H1 (cell line): ENCODE measurements around the gene PDYN. TPM values are rescaled to one million over a fixed set of nuclear protein-coding genes. Genes with fewer than 3 reads are reported as not detected.

Experiments
- CTCF ChIA-PET: fragments of 300-600 bp; sonication (Branson Sonifier 250); formaldehyde crosslinking; loops from one replicate; lab custom pipeline; 2021; ENCODE audit not compliant: partially characterized antibody; lab: Charles Lee
- POLR2A ChIA-PET: fragments of 300-600 bp; sonication (Branson Sonifier 250); formaldehyde crosslinking; loops from one replicate; lab custom pipeline; 2021; ENCODE audit warnings: inconsistent platforms; ENCODE audit not compliant: partially characterized antibody; lab: Charles Lee
- DNase-seq, 2 experiments: peaks; one replicate each; pipeline versions ENCODE4 v3.0.0 to v3.0.0-alpha.2; 2010 to 2022; ENCODE audit warnings: low spot score in 2 of 2, low read depth in 1 of 2, mixed read lengths in 1 of 2
- FAIRE-seq: peaks from 2 replicates; lab custom pipeline; 2011; peaks lifted over from hg19 to GRCh38; lab: Jason Lieb, UNC
- H2AFZ ChIP-seq: 2 replicates; pipeline ENCODE4 v1.8.1; 2012; ENCODE audit warnings: low read length, inconsistent platforms
- H2AK5ac ChIP-seq: 2 replicates; pipeline ENCODE4 v1.6.1; 2013; ENCODE audit warnings: low read depth, low read length
- H2BK120ac ChIP-seq: replicated peaks from 2 replicates; pipeline ENCODE3; 2013; ENCODE audit warnings: low read depth, low read length, inconsistent platforms
- H2BK12ac ChIP-seq: 2 replicates; pipeline ENCODE4 v1.6.1; 2013; ENCODE audit warnings: low read depth, low read length
- H2BK15ac ChIP-seq: 2 replicates; pipeline ENCODE4 v1.6.1; 2013; ENCODE audit warnings: low read length
- H2BK20ac ChIP-seq: 2 replicates; pipeline ENCODE4 v1.6.1; 2013; ENCODE audit warnings: low read length
- H2BK5ac ChIP-seq: 2 replicates; pipeline ENCODE4 v1.6.1; 2013; ENCODE audit warnings: low read depth, low read length
- H3K14ac ChIP-seq: 2 replicates; pipeline ENCODE4 v1.6.1; 2013; ENCODE audit warnings: inconsistent platforms; ENCODE audit not compliant: insufficient read length
- H3K18ac ChIP-seq: 2 replicates; pipeline ENCODE4 v1.6.1; 2013; ENCODE audit warnings: low read length; ENCODE audit errors: extremely low read depth
- H3K23ac ChIP-seq: 2 replicates; pipeline ENCODE4 v1.6.1; 2013; ENCODE audit warnings: inconsistent platforms; ENCODE audit not compliant: insufficient read length
- H3K23me2 ChIP-seq: 2 replicates; pipeline ENCODE4 v1.6.1; 2013; ENCODE audit warnings: low read depth, low read length
- H3K27ac ChIP-seq: 2 replicates; pipeline ENCODE4 v1.6.1; 2011; ENCODE audit warnings: low read depth, low read length, inconsistent platforms
- H3K27me3 ChIP-seq, 4 experiments: replicated peaks in 1 of 4; 1 replicate in 1 of 4; 2 replicates in 3 of 4; pipeline versions ENCODE4 v1.6.1 to v1.8.1; 2011 to 2013; ENCODE audit warnings: low read length in 3 of 4, mild to moderate bottlenecking in 3 of 4, inconsistent platforms in 2 of 4, mixed read lengths in 2 of 4, moderate library complexity in 1 of 4; ENCODE audit not compliant: control insufficient read depth in 3 of 4, insufficient read depth in 3 of 4; ENCODE audit errors: extremely low read depth in 1 of 4
- H3K36me3 ChIP-seq, 4 experiments: 2 replicates each; pipeline versions ENCODE4 v1.6.1 to v1.8.1; 2011 to 2013; ENCODE audit warnings: mild to moderate bottlenecking in 4 of 4, low read length in 3 of 4, moderate library complexity in 2 of 4, control low read depth in 1 of 4, inconsistent platforms in 1 of 4; ENCODE audit not compliant: insufficient read depth in 4 of 4, control insufficient read depth in 2 of 4
- H3K4ac ChIP-seq: replicated peaks from 2 replicates; pipeline ENCODE3; 2013; ENCODE audit warnings: low read length, low read depth, mixed read lengths, inconsistent platforms; ENCODE audit not compliant: insufficient read length
- H3K4me1 ChIP-seq, 4 experiments: replicated peaks in 1 of 4; 1 replicate in 1 of 4; 2 replicates in 3 of 4; pipeline versions ENCODE4 v1.6.1 to v1.8.1; 2011 to 2013; ENCODE audit warnings: low read length in 3 of 4, inconsistent platforms in 2 of 4, mixed read lengths in 1 of 4; ENCODE audit not compliant: insufficient read depth in 4 of 4, control insufficient read depth in 3 of 4
- H3K4me2 ChIP-seq, 2 experiments: 2 replicates each; pipeline versions ENCODE4 v1.6.1 to v1.8.1; 2011 to 2013; ENCODE audit warnings: low read depth in 2 of 2, low read length in 2 of 2, control low read depth in 1 of 2, inconsistent platforms in 1 of 2, mild to moderate bottlenecking in 1 of 2; ENCODE audit not compliant: insufficient read depth in 1 of 2
- H3K4me3 ChIP-seq, 4 experiments: fragments of 200-600, 300-600 bp in 1 of 4; sonication (generic), shearing (Covaris generic), sonication (Bioruptor Twin) in 1 of 4; 2 replicates each; pipeline versions ENCODE4 v1.5.1 to v1.8.1; 2011 to 2016; ENCODE audit warnings: low read length in 4 of 4, low read depth in 3 of 4, control low read depth in 2 of 4, inconsistent platforms in 2 of 4, mild to moderate bottlenecking in 2 of 4, mixed read lengths in 1 of 4, moderate library complexity in 1 of 4; ENCODE audit not compliant: insufficient read depth in 2 of 4; ENCODE audit errors: extremely low read depth in 1 of 4
- H3K56ac ChIP-seq: replicated peaks from 2 replicates; pipeline ENCODE3; 2013; ENCODE audit warnings: low read depth, mild to moderate bottlenecking, mixed read lengths, low read length, inconsistent platforms; ENCODE audit not compliant: insufficient read length
- H3K79me1 ChIP-seq: 2 replicates; pipeline ENCODE4 v1.6.1; 2013; ENCODE audit warnings: low read depth, low read length, control low read depth
- H3K79me2 ChIP-seq, 2 experiments: 2 replicates each; pipeline versions ENCODE4 v1.6.1 to v1.8.1; 2012 to 2013; ENCODE audit warnings: low read length in 2 of 2, mild to moderate bottlenecking in 2 of 2, inconsistent platforms in 1 of 2; ENCODE audit not compliant: insufficient read depth in 2 of 2, control insufficient read depth in 1 of 2
- H3K9ac ChIP-seq, 4 experiments: replicated peaks in 1 of 4; 1 replicate in 1 of 4; 2 replicates in 3 of 4; pipeline versions ENCODE4 v1.6.1 to v1.8.1; 2011 to 2013; ENCODE audit warnings: low read depth in 3 of 4, low read length in 3 of 4, control low read depth in 2 of 4, mild to moderate bottlenecking in 2 of 4, moderate library complexity in 2 of 4, inconsistent platforms in 1 of 4; ENCODE audit errors: extremely low read depth in 1 of 4
- H3K9me3 ChIP-seq, 2 experiments: 2 replicates each; pipeline versions ENCODE4 v1.6.1 to v1.8.1; 2012 to 2013; ENCODE audit warnings: mild to moderate bottlenecking in 2 of 2, moderate library complexity in 2 of 2, control low read depth in 1 of 2, inconsistent platforms in 1 of 2, low read depth in 1 of 2, low read length in 1 of 2, mixed read lengths in 1 of 2; ENCODE audit not compliant: insufficient read depth in 2 of 2
- H4K20me1 ChIP-seq, 2 experiments: replicated peaks in 1 of 2; 2 replicates each; pipeline versions ENCODE3 to v1.8.1; 2011 to 2013; ENCODE audit warnings: inconsistent platforms in 2 of 2, low read length in 2 of 2, mild to moderate bottlenecking in 1 of 2; ENCODE audit not compliant: insufficient read depth in 2 of 2, control insufficient read depth in 1 of 2
- H4K5ac ChIP-seq: 2 replicates; pipeline ENCODE4 v1.6.1; 2013; ENCODE audit warnings: low read length, low read depth, mixed read lengths, inconsistent platforms; ENCODE audit not compliant: insufficient read length
- H4K8ac ChIP-seq: 2 replicates; pipeline ENCODE4 v1.8.0; 2013; ENCODE audit warnings: mild to moderate bottlenecking, moderate library complexity, low read length, inconsistent platforms; ENCODE audit not compliant: insufficient read depth; ENCODE audit errors: extremely low read depth
- H4K91ac ChIP-seq: replicated peaks from 2 replicates; pipeline ENCODE3; 2013; ENCODE audit warnings: low read length, mixed read lengths, inconsistent platforms; ENCODE audit not compliant: insufficient read length
- SP2 ChIP-seq: IDR thresholded peaks from 2 replicates; pipeline ENCODE4 v1.6.1; 2012; ENCODE audit warnings: mild to moderate bottlenecking, low read length, inconsistent platforms
- SRF ChIP-seq: IDR thresholded peaks from 2 replicates; pipeline ENCODE4 v1.6.1; 2011; ENCODE audit warnings: mild to moderate bottlenecking, low read depth, low read length, moderate library complexity
- WGBS, 2 experiments: shearing (Covaris generic) in 1 of 2; methylation state at CpG; one replicate each; pipeline versions ENCODE4 v1.1.6 to v1.1.7; 2013 to 2015; ENCODE audit warnings: low lambda C conversion rate in 2 of 2, mixed read lengths in 2 of 2, inconsistent platforms in 1 of 2, low coverage in 1 of 2, missing lambda C conversion rate in 1 of 2; ENCODE audit not compliant: insufficient replicate concordance in 2 of 2, insufficient coverage in 1 of 2, insufficient read length in 1 of 2; ENCODE audit errors: extremely low coverage in 1 of 2, missing lambda C conversion rate in 1 of 2; 5-methylcytosine and 5-hydroxymethylcytosine counted together
- polyA plus RNA-seq, 7 experiments: library from polyadenylated mRNA; depleted of rRNA in 3 of 7; stranded (reverse) in 5 of 7; unstranded in 2 of 7; fragments of >200 nt in 5 of 7; fragments of 200-250 nt in 2 of 7; gene quantifications; 1 replicate in 5 of 7; 2 replicates in 1 of 7; 4 replicates in 1 of 7; pipeline versions ENCODE4 v1.2.1 to v1.2.3, GENCODE V29; 2011 to 2013; ENCODE audit warnings: missing spikeins in 2 of 7, mixed read lengths in 2 of 7
- total RNA-seq: library from RNA; stranded (reverse); fragmentation: NEBNext Ultra II Directional; extraction: Animal tissue kit (Norgen Biotek cat#: 25700); gene quantifications from 2 replicates; pipeline ENCODE4 v1.2.1, GENCODE V29; 2021

The PDYN gene
- total and polyA plus RNA-seq, 2 of the 8 experiments (the other 6 are each of a cell fraction or from before 2014, with no cell fraction given): 0.54 to 0.60 TPM

- FAIRE-seq: no peak
- no peak overlapping the region for H3K56ac ChIP-seq
- WGBS, 2 experiments: 95% methylated on average over 15 of the region's 15 CpGs; no CpG with 5 or more reads in 1 of the 2 experiments
These were observed 3.8 kb upstream of the PDYN start for GRCh38 chr20:1997483-1998192.

More at GRCh38 chr20:1997483-1998192, 3.8 kb upstream of the PDYN start:
- Histone ChIP-seq H3K9ac (0 out of 7 replicates have a peak overlapping the region, but pooled peaks of 1 of the 4 experiments have one; percentile 6), H3K14ac (no peak overlapping the region), H3K23ac (no peak overlapping the region), H2BK120ac (no peak overlapping the region), H4K91ac (peak overlapping the region; percentile 29), H2BK20ac (no peak overlapping the region), H2AK5ac (0 out of 2 replicates have a peak overlapping the region, but pooled peaks have one; percentile 28), H3K79me2 (no peaks in the 10 kb centered on the region), H2BK15ac (0 out of 2 replicates have a peak overlapping the region, but pooled peaks have one; percentile 38), H4K8ac (peak overlapping the region; percentile 6; the same call in 1 of the 2 replicates), H2BK5ac (no peak overlapping the region; the same call in 1 of the 2 replicates), H3K9me3 (no peaks in the 10 kb centered on the region), H3K23me2 (no peaks in the 10 kb centered on the region; the same call in 1 of the 2 replicates), H3K27ac (no peak overlapping the region), H3K4ac (no peak overlapping the region), H3K4me3 (no peak overlapping the region), H3K36me3 (no peaks in the 10 kb centered on the region), H3K27me3 (peaks cover 0 to 4% (median 0%) of the 10 kb centered on the region in 4 experiments; a peak in 2 of 7 replicates), H3K4me1 (peaks cover 0 to 6% (median 2%) of the 10 kb centered on the region in 4 experiments; a peak in 2 of 7 replicates), H4K20me1 (no peaks in the 10 kb centered on the region), H3K18ac (no peak overlapping the region), H2BK12ac (no peak overlapping the region), H3K79me1 (no peaks in the 10 kb centered on the region), H2AFZ (no peak overlapping the region), H3K4me2 (no peak overlapping the region), H4K5ac (no peak overlapping the region)
- ChIA-PET POLR2A (no interaction called here), CTCF (interaction anchor here (1.0 to 1.8 kb wide), 3 partner anchors 9 to 95 kb away, joined by 3 to 8 read pairs (median 4); no protein-coding TSS in a partner anchor)
- TF ChIP-seq SRF (no peak), SP2 (no peak)
- DNase-seq: no peak
